GM13977 (cell line): ENCODE measurements around the gene USP24.

Experiments used
- DNase-seq: peaks from one replicate; pipeline ENCODE4 v3.0.0; 2012; ENCODE audit warnings: low spot score
- CTCF ChIP-seq: IDR thresholded peaks from 2 replicates; pipeline ENCODE4 v1.5.1; 2012; ENCODE audit warnings: mild to moderate bottlenecking, control low read depth; ENCODE audit not compliant: insufficient read depth; ENCODE audit errors: extremely low read depth, missing control alignments
- in situ Hi-C: fragments of 300-500 bp; cut with MboI; formaldehyde crosslinking; loops from one replicate; pipeline ENCODE4 v1.12.0; 2022; ENCODE audit warnings: low sequenced_read_pairs, low pct_unique_long_range_greater_than_20kb, mixed read lengths, inconsistent platforms; ENCODE audit not compliant: unreplicated experiment

USP24 gene

GRCh38 chr1:55055951-55056631 lies 159.1 kb downstream of the USP24 start:
- in situ Hi-C loops = no loop called here
- no peak for TF ChIP-seq CTCF
- no peak for DNase-seq

GRCh38 chr1:55055084-55055882 lies 159.9 kb downstream of the USP24 start:
- in situ Hi-C loops = no loop called here
- TF ChIP-seq CTCF = no peak

GRCh38 chr1:55054396-55054795 lies 160.8 kb downstream of the USP24 start:
- no peak for DNase-seq
- in situ Hi-C loops = no loop called here

More at GRCh38 chr1:55055084-55055882, 159.9 kb downstream of the USP24 start:
- DNase-seq = no peak

GRCh38 chr1:55053265-55053954 lies 161.8 kb downstream of the USP24 start:
- no peak for DNase-seq
- no peak for TF ChIP-seq CTCF

More at GRCh38 chr1:55054396-55054795, 160.8 kb downstream of the USP24 start:
- TF ChIP-seq CTCF = no peak

GRCh38 chr1:55052221-55053142 lies 162.7 kb downstream of the USP24 start:
- in situ Hi-C loops = no loop called here
- TF ChIP-seq CTCF = no peak
- no peak for DNase-seq

More at GRCh38 chr1:55053265-55053954, 161.8 kb downstream of the USP24 start:
- in situ Hi-C loops = no loop called here

- no peak for TF ChIP-seq CTCF
- in situ Hi-C loops = no loop called here
- DNase-seq = no peak
Observed at GRCh38 chr1:55051621-55052020, 163.5 kb downstream of the USP24 start.
